Measurements from ENCODE around the gene ANKRD6. TPM values are rescaled to one million over a fixed set of nuclear protein-coding genes. Genes with fewer than 3 reads are reported as not detected.

The ANKRD6 gene
- total RNA-seq, 1 experiment from 2014 or later: 5.6 TPM

DNA sequence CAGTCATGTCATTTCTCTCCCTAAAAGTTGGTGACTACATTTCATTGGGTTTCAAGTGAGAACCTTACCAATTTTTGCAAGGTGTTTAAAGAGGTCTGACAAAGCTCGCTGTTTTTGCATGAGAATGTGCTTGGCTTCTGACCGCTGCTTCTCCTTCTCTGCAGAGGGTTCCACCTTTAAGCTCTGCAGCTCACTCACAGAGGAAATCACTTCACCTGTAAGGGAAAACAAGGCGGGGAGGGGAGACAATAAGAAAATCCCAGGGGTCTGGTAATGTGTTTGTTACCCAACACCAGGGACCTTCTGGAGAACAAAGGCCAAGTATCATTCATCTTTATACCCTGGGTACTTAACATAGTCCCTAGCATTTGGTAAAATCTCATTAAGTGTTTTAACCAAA, 245.6 kb downstream of the ANKRD6 start:
- H3K4ac ChIP-seq (ENCODE audit: low read depth, low read length): no peak overlapping the region
- no peak overlapping the region for H3T11ph ChIP-seq (ENCODE audit: low read length)
- peak overlapping the region; percentile 16 to 24; a peak in 1 of 5 replicates for H3K4me3 Mint-ChIP-seq
- no peak overlapping the region for H3K56ac ChIP-seq (ENCODE audit: insufficient read length, low read depth, low read length)
- no peaks in the 10 kb centered on the region for H3K27me3 Mint-ChIP-seq (ENCODE audit: low read depth)
- no peak overlapping the region for H2AK5ac ChIP-seq (ENCODE audit: insufficient read length, low read length)
- H3K36me3 Mint-ChIP-seq (ENCODE audit: insufficient read depth in 1 of 3, low read depth in 3 of 3): peaks cover 75 to 93% (median 78%) of the 10 kb centered on the region in 3 experiments
- H3K27me3 ChIP-seq (ENCODE audit: insufficient read depth, low read length): no peaks in the 10 kb centered on the region
- H4K20me1 ChIP-seq (ENCODE audit: control insufficient read depth, insufficient read depth, insufficient read length): no peaks in the 10 kb centered on the region
- no peak for DNase-seq
- no peak overlapping the region for H4K5ac ChIP-seq (ENCODE audit: insufficient read length, low read depth, low read length)
- no peak overlapping the region for H2BK120ac ChIP-seq (ENCODE audit: low read depth, low read length, poor library complexity, severe bottlenecking)
- H3K9ac ChIP-seq (ENCODE audit: extremely low read depth, insufficient read length, low read length): no peak overlapping the region
- no peaks in the 10 kb centered on the region for H3K79me2 ChIP-seq (ENCODE audit: insufficient read depth, low read length)
- H2BK12ac ChIP-seq (ENCODE audit: insufficient read length, low read depth, low read length): no peak overlapping the region
- no peak for TF ChIP-seq CTCF (conservative IDR thresholded peaks at IDR 0.05)
- H3K4me1 ChIP-seq (ENCODE audit: insufficient read depth, low read length): peaks cover 13% of the 10 kb centered on the region
- no peaks in the 10 kb centered on the region for H3K79me1 ChIP-seq (ENCODE audit: insufficient read depth, low read depth, low read length, poor library complexity, severe bottlenecking)
- H2AFZ ChIP-seq (ENCODE audit: low read length): no peak overlapping the region
- no peak overlapping the region for H2BK15ac ChIP-seq (ENCODE audit: low read depth, low read length)
- H2BK20ac ChIP-seq (ENCODE audit: low read depth, low read length, poor library complexity, severe bottlenecking): no peak overlapping the region
- peak overlapping the region; percentile 25 for H3K27ac ChIP-seq (ENCODE audit: insufficient read length, low read depth, low read length)
- no peaks in the 10 kb centered on the region for H3K9me3 ChIP-seq (ENCODE audit: control insufficient read depth, low read depth, low read length)
- H4K8ac ChIP-seq (replicated peaks; ENCODE audit: insufficient read length, low read depth, low read length): no peak overlapping the region
- H3K23me2 ChIP-seq (ENCODE audit: insufficient read length, low read depth, low read length, poor library complexity, severe bottlenecking): no peaks in the 10 kb centered on the region
- H3K18ac ChIP-seq (ENCODE audit: insufficient read length, low read depth, low read length): no peak overlapping the region
- H3K9me3 Mint-ChIP-seq: no peaks in the 10 kb centered on the region
- peak overlapping the region; percentile 88 to 94 (median 93) for H3K27ac Mint-ChIP-seq
- H3K23ac ChIP-seq (ENCODE audit: insufficient read length, low read depth, low read length): no peak overlapping the region
- no peak overlapping the region for H3K14ac ChIP-seq (ENCODE audit: insufficient read depth, low read length)
- no peak overlapping the region for H4K91ac ChIP-seq (ENCODE audit: insufficient read length, low read depth, low read length)
- no CpG with 5 or more reads among the region's 3 CpGs for WGBS (ENCODE audit: extremely low coverage, insufficient read length, low lambda C conversion rate)
- peaks cover 35 to 36% of the 10 kb centered on the region in 2 experiments for H3K4me1 Mint-ChIP-seq
- H3K4me2 ChIP-seq (ENCODE audit: insufficient read depth, insufficient read length, low read length): peak overlapping the region; percentile 4
- H2BK5ac ChIP-seq (ENCODE audit: insufficient read length, low read length): no peak overlapping the region
